OCI-LY7 (cell line): ENCODE results near the gene UMAD1.

Experiments used
- EZH2phosphoT487 ChIP-seq: fragments of 200-600 bp; sonication (generic); IDR thresholded peaks from 2 replicates; pipeline ENCODE4 v1.6.1; 2018; ENCODE audit warnings: low read depth, borderline replicate concordance, mild to moderate bottlenecking, mixed run types, antibody characterized with exemption, low read length, moderate library complexity, mixed read lengths
- TF ChIP-seq, protein P1 (sequence below): fragments of 200-600 bp; sonication (generic); conservative IDR thresholded peaks from 2 replicates; pipeline ENCODE4 v1.5.1; 2014; ENCODE audit warnings: mild to moderate bottlenecking, antibody characterized with exemption, low read length, moderate library complexity, mixed read lengths

DNA sequence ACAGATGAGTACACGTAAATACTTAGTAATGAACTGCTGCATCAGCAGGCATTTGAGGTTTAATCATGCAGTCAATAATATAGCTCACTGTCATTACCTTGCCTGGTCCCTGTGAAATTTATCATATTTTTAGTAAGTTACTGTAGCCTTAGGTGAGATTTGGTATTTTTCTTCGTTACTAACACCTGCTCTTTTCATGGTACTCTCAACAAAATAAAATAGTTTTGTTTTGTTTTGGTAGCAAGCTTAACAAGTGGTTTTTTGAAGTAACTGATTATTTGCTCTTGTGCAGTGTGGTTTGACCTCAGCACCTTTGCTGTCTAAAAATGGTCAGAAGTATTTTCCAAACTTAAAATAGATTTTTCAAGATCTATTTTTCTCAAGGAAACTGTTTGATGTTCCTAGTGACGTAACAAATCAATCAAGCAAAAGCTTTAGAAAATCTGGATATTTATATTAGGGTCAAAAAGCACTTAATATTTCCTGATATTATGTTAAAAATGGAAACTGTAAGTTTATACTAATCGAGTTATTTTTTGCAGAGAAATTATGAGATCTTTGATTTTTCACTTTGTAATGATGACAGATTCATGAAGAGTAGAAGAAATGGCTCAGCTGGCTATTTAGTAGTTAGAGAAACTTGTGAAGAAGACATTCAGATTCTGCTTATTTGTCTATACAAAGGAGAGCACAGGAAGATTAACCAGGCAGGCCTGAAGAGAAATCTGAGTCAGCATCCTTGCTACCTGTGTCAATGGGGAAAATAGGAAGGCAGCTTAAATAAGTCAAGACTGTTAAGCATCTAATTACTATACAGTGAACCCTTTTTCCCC, 98.9 kb downstream of the UMAD1 start:
- TF ChIP-seq, protein P1, sequence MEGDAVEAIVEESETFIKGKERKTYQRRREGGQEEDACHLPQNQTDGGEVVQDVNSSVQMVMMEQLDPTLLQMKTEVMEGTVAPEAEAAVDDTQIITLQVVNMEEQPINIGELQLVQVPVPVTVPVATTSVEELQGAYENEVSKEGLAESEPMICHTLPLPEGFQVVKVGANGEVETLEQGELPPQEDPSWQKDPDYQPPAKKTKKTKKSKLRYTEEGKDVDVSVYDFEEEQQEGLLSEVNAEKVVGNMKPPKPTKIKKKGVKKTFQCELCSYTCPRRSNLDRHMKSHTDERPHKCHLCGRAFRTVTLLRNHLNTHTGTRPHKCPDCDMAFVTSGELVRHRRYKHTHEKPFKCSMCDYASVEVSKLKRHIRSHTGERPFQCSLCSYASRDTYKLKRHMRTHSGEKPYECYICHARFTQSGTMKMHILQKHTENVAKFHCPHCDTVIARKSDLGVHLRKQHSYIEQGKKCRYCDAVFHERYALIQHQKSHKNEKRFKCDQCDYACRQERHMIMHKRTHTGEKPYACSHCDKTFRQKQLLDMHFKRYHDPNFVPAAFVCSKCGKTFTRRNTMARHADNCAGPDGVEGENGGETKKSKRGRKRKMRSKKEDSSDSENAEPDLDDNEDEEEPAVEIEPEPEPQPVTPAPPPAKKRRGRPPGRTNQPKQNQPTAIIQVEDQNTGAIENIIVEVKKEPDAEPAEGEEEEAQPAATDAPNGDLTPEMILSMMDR, result no peak
- TF ChIP-seq EZH2phosphoT487, result no peak
